GM03348 (cell line): Measurements from ENCODE around the gene TPCN2.
"Not testable (repeated sequence)": the region's sequence is repeated elsewhere in the genome, so short reads cannot be mapped to it uniquely, and the experiment has no call there.

Experiments used
- DNase-seq: peaks from one replicate; pipeline ENCODE4 v3.0.0; 2012; ENCODE audit warnings: low spot score

TPCN2 gene

GRCh38 chr11:69076129-69076791 lies 27.5 kb downstream of the TPCN2 start:
- DNase-seq = no peak

DNA sequence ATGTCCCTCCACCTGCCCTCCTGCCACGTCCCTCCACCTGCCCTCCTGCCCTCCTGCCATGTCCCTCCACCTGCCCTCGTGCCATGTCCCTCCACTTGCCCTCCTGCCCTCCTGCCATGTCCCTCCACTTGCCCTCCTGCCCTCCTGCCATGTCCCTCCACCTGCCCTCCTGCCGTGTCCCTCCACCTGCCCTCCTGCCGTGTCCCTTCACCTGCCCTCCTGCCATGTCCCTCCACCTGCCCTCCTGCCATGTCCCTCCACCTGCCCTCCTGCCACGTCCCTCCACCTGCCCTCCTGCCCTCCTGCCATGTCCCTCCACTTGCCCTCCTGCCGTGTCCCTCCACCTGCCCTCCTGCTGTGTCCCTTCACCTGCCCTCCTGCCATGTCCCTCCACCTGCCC lies 28.2 kb downstream of the TPCN2 start:
- not testable (repeated sequence) for DNase-seq

- DNase-seq = no peak
Observed at GRCh38 chr11:69078508-69078907, 29.8 kb downstream of the TPCN2 start.

DNA sequence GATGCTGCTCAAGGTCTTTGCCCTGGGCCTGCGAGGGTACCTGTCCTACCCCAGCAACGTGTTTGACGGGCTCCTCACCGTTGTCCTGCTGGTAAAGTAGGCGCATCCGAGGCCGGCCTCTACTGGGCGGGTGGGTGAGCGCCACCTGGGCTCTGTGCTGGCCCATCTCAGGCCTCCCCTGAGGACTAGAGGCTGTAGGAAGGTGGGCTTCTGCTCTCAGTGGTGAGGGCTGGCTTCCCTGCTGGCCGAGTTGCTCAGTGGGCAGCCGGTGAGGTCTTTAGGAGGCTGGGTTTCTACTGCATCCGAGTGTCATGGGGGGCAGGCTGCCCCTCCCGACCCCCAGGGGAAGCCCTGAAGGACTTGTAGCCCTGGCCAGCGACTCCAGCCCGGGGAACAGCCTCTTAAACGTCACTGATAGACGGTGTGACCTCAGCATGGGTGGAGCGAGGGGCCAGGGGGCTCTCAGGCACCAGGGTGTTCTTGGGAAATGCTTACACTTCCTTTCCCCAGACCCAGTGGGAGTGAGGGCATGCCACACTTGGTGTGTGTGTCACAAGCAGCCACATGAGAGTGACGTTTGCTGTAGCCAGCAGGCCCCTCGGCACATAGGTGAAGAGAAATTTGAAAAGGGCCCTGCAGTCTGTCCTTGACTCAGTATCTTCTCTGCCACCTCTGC lies 30.3 kb downstream of the TPCN2 start:
- DNase-seq = no peak

- no peak for DNase-seq
Observed at GRCh38 chr11:69079661-69080256, 31.0 kb downstream of the TPCN2 start.

GRCh38 chr11:69080257-69080995 lies 31.7 kb downstream of the TPCN2 start:
- peak; percentile 71 for DNase-seq

GRCh38 chr11:69081180-69081579 lies 32.4 kb downstream of the TPCN2 start:
- no peak for DNase-seq

DNA sequence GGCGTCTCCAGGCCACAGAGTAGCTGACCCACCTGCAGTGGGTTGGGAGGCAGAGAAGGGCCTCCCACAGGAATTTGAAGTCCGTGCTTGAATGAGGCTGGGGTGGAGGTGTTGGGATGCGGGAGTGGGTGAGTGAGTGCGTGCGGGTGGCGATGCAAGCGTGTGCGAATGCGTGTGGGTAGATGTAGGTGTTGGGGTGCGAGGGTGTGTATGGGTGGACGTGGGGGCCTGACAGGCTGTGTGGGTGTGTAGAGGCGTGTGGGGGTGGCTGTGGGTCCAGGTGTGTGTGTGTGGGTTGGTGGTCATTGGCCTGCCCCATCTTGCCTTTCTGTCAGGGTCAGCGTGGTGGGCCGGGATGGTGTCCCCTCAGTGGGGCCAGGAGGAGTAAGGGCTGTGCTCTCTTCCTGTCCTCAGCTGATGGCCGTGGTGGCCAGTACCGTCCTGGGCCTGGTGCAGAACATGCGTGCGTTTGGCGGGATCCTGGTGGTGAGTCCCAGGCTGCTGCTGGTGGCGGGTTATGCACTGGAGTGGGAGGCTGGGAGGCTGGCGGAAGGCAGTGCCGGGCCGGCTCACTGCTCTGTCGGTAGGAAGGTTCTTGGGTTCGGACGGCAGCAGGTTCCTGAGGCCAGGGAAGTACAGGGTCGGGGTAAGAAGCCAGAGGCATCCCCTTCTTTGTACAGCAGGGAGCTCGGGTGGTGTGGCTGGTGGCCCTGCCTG lies 35.0 kb downstream of the TPCN2 start:
- no peak for DNase-seq

- DNase-seq = no peak
Observed at GRCh38 chr11:69084371-69084770, 35.6 kb downstream of the TPCN2 start.

- no peak for DNase-seq
Observed at GRCh38 chr11:69085490-69086095, 36.9 kb downstream of the TPCN2 start.

DNA sequence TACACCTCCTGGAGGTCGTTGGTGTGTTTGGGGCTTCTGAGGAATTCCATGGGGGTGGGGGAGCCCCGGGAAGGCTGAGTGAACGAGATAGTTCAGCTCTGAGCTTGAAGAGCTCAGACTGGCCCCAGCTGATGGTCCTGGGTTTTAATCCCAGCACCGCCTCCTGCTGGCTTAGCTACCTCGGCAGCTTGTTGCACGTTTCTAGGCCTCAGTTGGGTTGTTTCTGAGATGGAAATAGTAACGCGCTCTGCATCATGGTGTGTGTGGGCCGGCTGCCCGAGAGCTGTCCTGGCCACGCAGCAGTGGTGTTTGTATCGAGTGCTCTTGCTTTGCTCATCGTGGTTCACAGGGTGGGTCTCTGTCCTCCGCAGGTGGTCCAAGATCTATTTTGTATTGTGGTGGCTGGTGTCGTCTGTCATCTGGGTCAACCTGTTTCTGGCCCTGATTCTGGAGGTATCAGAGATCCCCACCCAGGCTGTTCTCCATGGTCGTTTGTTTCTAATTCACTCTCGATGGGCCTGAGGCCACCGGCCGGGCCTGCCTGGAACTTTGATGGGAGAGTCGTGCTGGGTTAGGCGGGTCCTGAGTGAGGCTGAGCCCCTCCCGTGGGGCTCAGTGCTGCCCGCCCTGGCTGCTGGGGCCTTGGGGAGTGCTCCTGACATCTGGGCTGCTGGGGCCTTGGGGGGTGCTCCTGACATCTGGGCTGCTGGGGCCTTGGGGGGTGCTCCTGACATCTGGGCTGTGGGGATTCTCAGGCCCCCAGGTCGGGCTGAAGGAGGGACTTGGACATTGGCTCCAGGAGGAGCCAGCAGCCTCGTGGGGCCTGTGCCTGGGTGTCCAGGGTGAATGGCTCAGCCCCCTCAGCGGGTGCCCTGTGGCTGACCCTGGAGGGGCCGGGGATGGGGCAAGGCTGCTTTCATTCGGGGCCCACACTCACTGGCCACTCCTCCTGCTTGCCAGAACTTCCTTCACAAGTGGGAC lies 37.7 kb downstream of the TPCN2 start:
- no peak for DNase-seq

DNA sequence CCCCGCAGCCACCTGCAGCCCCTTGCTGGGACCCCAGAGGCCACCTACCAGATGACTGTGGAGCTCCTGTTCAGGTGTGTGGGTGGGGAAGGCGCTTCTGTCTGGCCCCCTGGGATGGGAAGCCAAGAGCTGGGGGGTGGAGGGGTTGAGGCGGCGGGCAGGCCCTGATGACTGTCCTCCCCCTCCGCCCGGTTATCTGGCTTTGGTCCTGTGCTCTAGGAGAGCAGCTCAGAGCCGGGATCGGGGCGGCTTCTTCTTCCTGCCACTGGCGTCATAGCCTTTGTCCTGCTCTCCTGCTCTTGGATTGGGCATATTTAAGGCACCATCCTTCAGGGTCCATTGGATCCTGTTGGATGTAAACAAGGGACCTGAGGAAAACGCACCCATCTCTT lies 38.4 kb downstream of the TPCN2 start:
- DNase-seq = no peak

DNA sequence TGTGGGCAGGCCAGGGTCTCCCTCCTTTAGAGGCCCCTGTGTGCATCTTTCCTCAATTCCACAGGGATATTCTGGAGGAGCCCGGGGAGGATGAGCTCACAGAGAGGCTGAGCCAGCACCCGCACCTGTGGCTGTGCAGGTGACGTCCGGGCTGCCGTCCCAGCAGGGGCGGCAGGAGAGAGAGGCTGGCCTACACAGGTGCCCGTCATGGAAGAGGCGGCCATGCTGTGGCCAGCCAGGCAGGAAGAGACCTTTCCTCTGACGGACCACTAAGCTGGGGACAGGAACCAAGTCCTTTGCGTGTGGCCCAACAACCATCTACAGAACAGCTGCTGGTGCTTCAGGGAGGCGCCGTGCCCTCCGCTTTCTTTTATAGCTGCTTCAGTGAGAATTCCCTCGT lies 39.1 kb downstream of the TPCN2 start:
- no peak for DNase-seq

- peak; percentile 93 for DNase-seq
Observed at GRCh38 chr11:69088676-69089146, 40.0 kb downstream of the TPCN2 start.

DNA sequence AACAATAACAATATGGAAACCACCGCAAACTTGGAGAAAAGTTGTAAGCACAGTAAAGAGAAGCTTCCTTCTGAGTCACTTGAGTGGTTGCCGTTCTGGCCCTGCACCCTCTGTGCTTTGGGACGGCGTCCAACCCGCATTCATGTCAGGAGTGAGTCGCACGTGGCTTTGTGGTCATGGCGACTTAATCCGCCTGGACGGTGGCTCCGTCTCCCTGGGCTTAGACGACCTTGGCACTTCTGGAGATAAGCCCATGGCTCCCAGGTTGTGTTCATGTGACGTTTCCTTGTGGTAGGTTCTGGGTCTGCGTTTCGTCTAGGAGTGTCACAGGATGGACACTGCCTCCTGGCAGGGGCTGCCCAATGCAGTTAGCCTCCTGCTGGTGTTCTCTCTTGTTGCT lies 40.5 kb downstream of the TPCN2 start:
- DNase-seq = peak; percentile 78

- no peak for DNase-seq
Observed at GRCh38 chr11:69091638-69092165, 43.0 kb downstream of the TPCN2 start.

DNA sequence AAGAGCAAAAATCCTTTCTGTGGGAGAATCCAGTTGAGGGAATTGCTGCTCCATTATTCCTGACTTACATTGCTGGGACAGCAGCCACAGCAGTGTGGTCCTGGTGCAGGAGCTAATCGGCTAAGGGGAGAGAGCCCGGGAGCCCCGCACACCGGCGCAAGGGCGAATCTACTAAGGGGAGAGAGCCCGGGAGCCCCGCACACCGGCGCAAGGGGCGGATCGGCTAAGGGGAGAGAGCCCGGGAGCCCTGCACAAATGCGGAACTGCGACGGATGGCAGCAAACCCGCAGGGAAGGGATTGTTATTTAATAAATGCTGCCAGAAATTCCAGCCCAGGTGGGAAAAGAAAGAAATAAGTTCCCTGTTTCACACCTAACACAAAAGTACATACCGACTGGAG lies 43.5 kb downstream of the TPCN2 start:
- no peak for DNase-seq

GRCh38 chr11:69093106-69093505 lies 44.4 kb downstream of the TPCN2 start:
- DNase-seq = no peak

- DNase-seq = no peak
Observed at GRCh38 chr11:69094111-69094914, 45.6 kb downstream of the TPCN2 start.
